HCT116 (cell line): ENCODE data around the gene ALB. TPM values are rescaled to one million over a fixed set of nuclear protein-coding genes. Genes with fewer than 3 reads are reported as not detected.

Experiments used
- ATAC-seq: fragments of 200-7000 bp; cut with Tn5 transposase; 2 replicates; pipeline ENCODE4 v1.9.1; 2020; ENCODE audit warnings: mild to moderate bottlenecking, moderate library complexity
- BruUV-seq: library from RNA; stranded (reverse); fragments of 400-500 nt; replicated peaks from 2 replicates; lab custom pipeline; 2021; lab: Mats Ljungman, UMichigan
- CTCF ChIA-PET: fragments of 300-600 bp; sonication (Branson Sonifier 250); formaldehyde crosslinking; loops from one replicate; lab custom pipeline; 2021; ENCODE audit warnings: antibody characterized with exemption; lab: Charles Lee
- POLR2A ChIA-PET: fragments of 300-600, 350-600 bp; sonication (Branson Sonifier 250); formaldehyde crosslinking; loops from one replicate; lab custom pipeline; 2021; ENCODE audit warnings: antibody characterized with exemption; lab: Charles Lee
- RAD21 ChIA-PET, 2 experiments: fragments of 300-600 bp; sonication (Branson Sonifier 250); formaldehyde crosslinking; loops; one replicate each; lab custom pipeline; 2023; ENCODE audit warnings: low total read pairs in 2 of 2; ENCODE audit not compliant: uncharacterized antibody in 2 of 2, unreplicated experiment in 2 of 2, low non-redundant PET in 1 of 2; lab: Charles Lee
- DNase-seq: peaks from one replicate; pipeline ENCODE4 v3.0.0-alpha.2; 2010; ENCODE audit warnings: low read depth, low spot score
- H2AFZ ChIP-seq: fragments of 200-600 bp; shearing (Covaris generic), sonication (generic); 2 replicates; pipeline ENCODE4 v1.6.1; 2017; ENCODE audit warnings: low read depth, mixed run types, mixed read lengths, antibody characterized with exemption, low read length; ENCODE audit not compliant: poor library complexity, severe bottlenecking
- H3K27ac ChIP-seq: 2 replicates; pipeline ENCODE4 v1.5.1; 2012; ENCODE audit warnings: low read depth, low read length
- H3K27me3 ChIP-seq: fragments of 200-600 bp; sonication (generic); 2 replicates; pipeline ENCODE4 v1.6.1; 2016; ENCODE audit warnings: mixed run types, low read length, mixed read lengths; ENCODE audit not compliant: insufficient read depth
- H3K36me3 ChIP-seq, 2 experiments: fragments of 200-500 bp in 1 of 2; fragments of 200-600 bp in 1 of 2; sonication (Bioruptor generic) in 1 of 2; sonication (generic) in 1 of 2; 2 replicates each; pipeline versions ENCODE4 v1.5.1 to v1.6.1; 2014 to 2016; ENCODE audit warnings: low read length in 2 of 2, inconsistent platforms in 1 of 2, mixed read lengths in 1 of 2, mixed run types in 1 of 2; ENCODE audit not compliant: insufficient read depth in 2 of 2, control insufficient read depth in 1 of 2
- H3K4me1 ChIP-seq, 2 experiments: fragments of 200-600 bp in 1 of 2; sonication (generic) in 1 of 2; 2 replicates each; pipeline versions ENCODE4 v1.5.1 to v1.6.1; 2012 to 2017; ENCODE audit warnings: low read length in 2 of 2, inconsistent platforms in 1 of 2, mild to moderate bottlenecking in 1 of 2, mixed read lengths in 1 of 2, mixed run types in 1 of 2, moderate library complexity in 1 of 2; ENCODE audit not compliant: insufficient read depth in 2 of 2, control insufficient read depth in 1 of 2
- H3K4me2 ChIP-seq: fragments of 200-600 bp; sonication (generic); 2 replicates; pipeline ENCODE4 v1.6.1; 2017; ENCODE audit warnings: mixed run types, low read length, mixed read lengths
- H3K4me3 ChIP-seq, 2 experiments: fragments of 200-600 bp in 1 of 2; sonication (generic) in 1 of 2; replicated peaks in 1 of 2; 2 replicates each; pipeline ENCODE4 v1.5.1; 2011 to 2016; ENCODE audit warnings: low read length in 2 of 2, control low read depth in 1 of 2, low read depth in 1 of 2, mild to moderate bottlenecking in 1 of 2, mixed read lengths in 1 of 2, mixed run types in 1 of 2
- H3K79me2 ChIP-seq: fragments of 200-600 bp; sonication (generic); 2 replicates; pipeline ENCODE4 v1.6.1; 2017; ENCODE audit warnings: mild to moderate bottlenecking, mixed run types, low read length, moderate library complexity, mixed read lengths; ENCODE audit not compliant: insufficient read depth
- H3K9ac ChIP-seq: fragments of 200-600 bp; sonication (generic); 2 replicates; pipeline ENCODE4 v1.6.1; 2016; ENCODE audit warnings: low read length, mixed read lengths
- H3K9me2 ChIP-seq: fragments of 200-600 bp; sonication (generic), shearing (Covaris generic); 2 replicates; pipeline ENCODE4 v1.6.1; 2017; ENCODE audit warnings: mixed run types, mild to moderate bottlenecking, moderate library complexity; ENCODE audit not compliant: insufficient read depth
- H3K9me3 ChIP-seq, 2 experiments: fragments of 200-500 bp in 1 of 2; fragments of 200-600 bp in 1 of 2; sonication (Bioruptor generic) in 1 of 2; sonication (generic) in 1 of 2; 2 replicates each; pipeline ENCODE4 v1.6.1; 2014 to 2017; ENCODE audit warnings: low read length in 2 of 2, mixed read lengths in 2 of 2, inconsistent platforms in 1 of 2, low read depth in 1 of 2, mild to moderate bottlenecking in 1 of 2, mixed run types in 1 of 2, moderate library complexity in 1 of 2; ENCODE audit not compliant: control insufficient read depth in 1 of 2, insufficient read depth in 1 of 2
- H4K20me1 ChIP-seq: fragments of 200-600 bp; sonication (generic), shearing (Covaris generic); 2 replicates; pipeline ENCODE4 v1.6.1; 2017; ENCODE audit warnings: mixed run types, mild to moderate bottlenecking, moderate library complexity; ENCODE audit not compliant: insufficient read depth
- EZH2 ChIP-seq: fragments of 200-600 bp; sonication (generic); IDR thresholded peaks from 2 replicates; pipeline ENCODE4 v1.6.1; 2017; ENCODE audit warnings: antibody characterized with exemption, mixed run types
- JUND ChIP-seq: IDR thresholded peaks from 2 replicates; pipeline ENCODE4 v1.6.1; 2012
- MAX ChIP-seq: IDR thresholded peaks from 2 replicates; pipeline ENCODE4 v1.6.1; 2012
- POLR2AphosphoS5 ChIP-seq: IDR thresholded peaks from 2 replicates; pipeline ENCODE4 v1.6.1; 2011; ENCODE audit warnings: mild to moderate bottlenecking, low read depth, low read length, moderate library complexity
- ZBTB33 ChIP-seq: IDR thresholded peaks from 2 replicates; pipeline ENCODE4 v1.6.1; 2011; ENCODE audit warnings: mild to moderate bottlenecking, low read length, moderate library complexity; ENCODE audit not compliant: insufficient replicate concordance; ENCODE audit errors: extremely low read depth
- ZNF274 ChIP-seq: fragments of 200-500 bp; sonication (Bioruptor generic); IDR thresholded peaks from 2 replicates; pipeline ENCODE4 v1.6.1; 2014; ENCODE audit warnings: mild to moderate bottlenecking, low read depth, low read length, inconsistent platforms
- intact Hi-C: fragments of 100-400 bp; cut with micrococcal nuclease; formaldehyde crosslinking; loops from 2 replicates; pipeline ENCODE4 v1.10.0; 2022
- total RNA-seq: library from RNA; stranded (reverse); gene quantifications from one replicate; pipeline ENCODE4 v1.2.1, GENCODE V29; 2021; ENCODE audit not compliant: unreplicated experiment

ALB gene
- total RNA-seq, 1 experiment from 2014 or later, result 26.7 TPM

- TF ChIP-seq MAX (no peak), ZBTB33 (no peak), POLR2AphosphoS5 (no peak), EZH2 (no peak), JUND (no peak)
- intact Hi-C loops, result no loop called here
- ChIA-PET POLR2A (no interaction called here), RAD21 (no interaction called here), CTCF (no interaction called here)
- no peaks in the 10 kb centered on the region for H4K20me1 ChIP-seq
- no peaks in the 10 kb centered on the region for H3K79me2 ChIP-seq
- no TSS peak for BruUV-seq
- H3K9me3 ChIP-seq, result no peaks in the 10 kb centered on the region
- no peak overlapping the region for H2AFZ ChIP-seq
- H3K4me1 ChIP-seq, result no peaks in the 10 kb centered on the region
- no peak overlapping the region for H3K27ac ChIP-seq
- no peaks in the 10 kb centered on the region for H3K36me3 ChIP-seq
- no peak overlapping the region for H3K9ac ChIP-seq
- ATAC-seq, result no peak
- DNase-seq, result no peak
- no peaks in the 10 kb centered on the region for H3K27me3 ChIP-seq
- no peak overlapping the region for H3K4me2 ChIP-seq
- no peaks in the 10 kb centered on the region for H3K9me2 ChIP-seq
- H3K4me3 ChIP-seq, result no peak overlapping the region
Observed at GRCh38 chr4:73416423-73417087, 12.5 kb downstream of the ALB start.

- Histone ChIP-seq H2AFZ (no peak overlapping the region), H3K4me2 (no peak overlapping the region), H3K4me3 (no peak overlapping the region), H3K9ac (no peak overlapping the region), H3K27ac (no peak overlapping the region), H4K20me1 (no peaks in the 10 kb centered on the region), H3K79me2 (no peaks in the 10 kb centered on the region), H3K27me3 (no peaks in the 10 kb centered on the region), H3K36me3 (no peaks in the 10 kb centered on the region), H3K9me2 (no peaks in the 10 kb centered on the region), H3K4me1 (no peaks in the 10 kb centered on the region), H3K9me3 (no peaks in the 10 kb centered on the region)
- RAD21 ChIA-PET, result no interaction called here
- ATAC-seq, result no peak
- intact Hi-C loops, result no loop called here
- no TSS peak for BruUV-seq
- TF ChIP-seq ZNF274, result no peak
- POLR2A ChIA-PET, result no interaction called here
- CTCF ChIA-PET, result no interaction called here
- DNase-seq, result no peak
Observed at GRCh38 chr4:73417342-73417741, 13.3 kb downstream of the ALB start.
